Measurements from ENCODE around the gene NDUFAF8.

The NDUFAF8 gene

DNA sequence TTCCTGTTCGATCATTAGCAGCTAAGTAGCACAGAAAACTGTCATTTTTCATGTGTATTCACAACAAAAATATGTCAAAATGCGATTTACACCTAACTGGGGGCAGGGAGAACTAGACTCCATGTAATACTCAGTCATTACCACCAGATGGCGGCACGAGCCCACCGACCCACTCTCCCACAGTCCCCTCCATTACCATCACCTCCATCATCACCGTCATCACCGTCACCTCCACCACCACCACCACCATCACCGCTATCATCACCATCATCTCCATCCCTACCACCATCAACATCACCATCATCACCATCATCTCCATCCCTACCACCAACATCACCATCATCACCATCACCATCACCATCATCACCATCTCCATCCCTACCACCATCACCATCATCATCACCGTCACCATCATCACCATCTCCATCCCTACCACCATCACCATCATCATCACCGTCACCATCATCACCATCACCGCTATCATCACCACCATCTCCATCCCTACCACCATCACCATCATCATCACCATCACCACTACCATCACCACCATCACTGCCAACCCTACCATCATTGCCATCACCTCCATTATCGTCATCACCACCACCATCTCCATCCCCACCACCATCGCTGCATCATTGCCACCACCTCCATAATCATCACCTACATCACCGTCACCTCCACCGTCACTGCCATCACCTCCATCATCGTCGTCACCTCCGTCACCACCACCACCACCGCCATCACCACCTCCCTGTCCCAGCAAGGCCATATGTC lies 14.4 kb downstream of the NDUFAF8 start:
- peak; percentile 22 to 62 for DNase-seq

- DNase-seq: peak; percentile 90 to 95
Measured at GRCh38 chr17:81254955-81255717, 16.0 kb downstream of the NDUFAF8 start.

DNA sequence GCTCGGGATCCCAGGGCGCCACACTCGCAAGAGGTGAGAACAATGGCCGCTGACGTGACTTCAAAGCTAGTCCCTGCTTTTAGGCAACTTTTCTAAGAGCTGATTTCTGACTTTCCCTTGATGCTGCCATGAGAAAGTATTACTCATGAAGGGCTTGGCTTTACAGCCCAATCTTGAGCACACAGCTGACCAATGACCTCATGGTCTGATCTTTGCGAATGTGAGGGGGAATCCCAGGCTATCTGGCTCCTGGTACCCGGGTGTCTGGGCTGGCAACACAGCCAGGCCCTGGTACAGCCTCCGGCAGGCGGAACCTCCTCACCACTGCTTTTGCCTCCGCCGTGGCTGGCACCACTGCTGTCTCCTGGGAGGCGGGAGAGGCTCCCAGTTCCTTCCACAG lies 17.5 kb downstream of the NDUFAF8 start:
- DNase-seq: no peak

DNA sequence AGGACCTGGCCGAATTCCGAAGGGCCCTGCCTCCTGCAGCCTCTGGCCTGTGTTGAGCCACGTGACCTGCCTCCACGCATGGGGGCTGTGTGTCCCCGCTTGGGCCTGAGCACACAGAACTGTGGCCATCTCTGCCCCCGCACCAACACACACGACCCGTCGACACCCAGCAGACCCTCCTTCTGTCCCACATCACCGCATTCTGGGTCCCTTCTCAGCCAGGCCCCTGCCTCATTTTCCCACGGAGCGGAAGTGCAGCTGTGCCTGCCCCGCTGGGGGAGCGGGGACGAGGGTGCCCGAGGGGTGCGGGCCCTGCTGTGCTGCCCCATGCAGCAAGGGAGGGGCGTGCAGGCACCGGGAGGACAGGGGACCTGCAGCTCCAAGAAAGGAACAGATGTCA lies 18.4 kb downstream of the NDUFAF8 start:
- no peak for DNase-seq

DNA sequence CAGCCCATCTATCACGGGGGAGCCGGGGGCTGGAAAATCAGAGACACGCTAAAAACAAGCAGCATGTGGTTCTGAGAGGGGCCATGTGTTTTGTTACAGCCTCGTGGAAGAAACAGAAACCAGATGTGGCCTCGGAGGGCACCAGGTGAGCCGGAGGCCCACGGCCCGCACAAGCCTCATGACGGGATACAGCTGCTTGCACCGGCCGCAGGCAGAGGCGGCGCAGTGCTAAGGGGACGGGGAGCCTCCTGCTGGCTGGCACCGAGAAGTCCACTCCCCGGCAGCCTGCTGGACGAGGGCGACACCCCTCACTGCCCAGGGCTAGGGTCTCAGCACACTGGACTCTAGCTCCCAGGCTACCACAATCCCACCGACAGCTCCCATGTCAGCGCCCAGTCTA lies 19.2 kb downstream of the NDUFAF8 start:
- no peak for DNase-seq

- DNase-seq: no peak
Measured at GRCh38 chr17:81259058-81259605, 20.0 kb downstream of the NDUFAF8 start.

DNA sequence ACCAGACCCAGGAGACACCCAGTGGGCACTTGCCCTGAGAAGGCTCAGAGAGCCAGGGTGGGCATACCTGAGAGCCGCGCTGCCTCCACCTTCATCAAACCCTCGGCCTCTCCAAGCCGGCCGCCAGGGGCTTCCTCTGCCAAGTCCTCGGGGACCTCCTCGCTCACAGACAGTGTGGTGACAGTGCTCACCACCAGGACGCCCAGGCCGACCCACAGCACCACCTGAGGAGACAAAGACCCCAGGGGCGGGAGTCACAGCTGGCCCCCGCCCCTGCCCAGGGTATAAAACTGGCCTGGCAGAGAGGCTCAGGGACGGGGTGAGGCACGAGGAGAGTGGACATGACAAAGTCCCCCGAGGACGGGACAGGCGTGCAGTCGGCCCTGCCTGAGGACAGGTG lies 21.1 kb downstream of the NDUFAF8 start:
- DNase-seq: no peak

- DNase-seq: no peak
Measured at GRCh38 chr17:81260641-81261040, 21.5 kb downstream of the NDUFAF8 start.

GRCh38 chr17:81261096-81261495 lies 22.0 kb downstream of the NDUFAF8 start:
- no peak for DNase-seq

- no peak for DNase-seq
Measured at GRCh38 chr17:81261582-81262336, 22.6 kb downstream of the NDUFAF8 start.

DNA sequence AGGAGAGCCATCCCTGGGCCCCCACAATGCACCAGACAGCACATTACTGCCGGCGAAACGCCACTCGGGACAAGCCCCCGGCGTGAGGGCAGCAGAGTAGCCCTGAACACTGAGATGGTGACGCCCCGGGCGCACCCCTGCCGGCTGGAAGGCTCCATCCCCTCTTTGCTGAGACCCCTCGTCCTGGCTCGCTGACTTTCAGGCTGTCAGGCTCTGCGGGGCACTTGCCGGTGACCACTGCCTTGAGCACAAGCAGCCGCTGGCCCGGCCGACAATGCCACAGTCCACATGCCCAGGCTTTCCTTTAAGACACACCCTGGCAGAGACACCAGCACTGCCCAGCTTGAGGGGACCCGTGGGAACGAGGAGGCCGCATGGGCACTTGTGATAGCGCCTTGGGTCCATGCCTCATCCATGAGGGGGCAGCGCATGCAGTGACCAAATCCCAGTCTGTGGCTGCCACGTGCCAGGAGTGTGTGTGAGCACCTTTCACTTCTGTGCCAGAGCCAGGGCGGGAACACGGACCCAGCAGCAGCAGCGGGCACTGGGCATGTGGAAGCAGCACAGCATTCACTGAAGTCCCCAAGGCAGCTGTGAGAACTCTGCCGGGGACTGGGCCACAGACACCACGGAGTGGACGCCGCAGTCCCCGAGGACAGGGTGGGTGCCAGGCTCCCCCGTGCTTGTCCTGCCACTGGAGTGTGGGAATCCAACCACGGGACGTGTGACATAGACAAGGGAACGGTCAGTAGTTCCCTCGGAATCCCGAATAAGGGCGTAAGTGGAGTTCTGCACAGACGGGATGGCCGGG lies 24.5 kb downstream of the NDUFAF8 start:
- DNase-seq: no peak

DNA sequence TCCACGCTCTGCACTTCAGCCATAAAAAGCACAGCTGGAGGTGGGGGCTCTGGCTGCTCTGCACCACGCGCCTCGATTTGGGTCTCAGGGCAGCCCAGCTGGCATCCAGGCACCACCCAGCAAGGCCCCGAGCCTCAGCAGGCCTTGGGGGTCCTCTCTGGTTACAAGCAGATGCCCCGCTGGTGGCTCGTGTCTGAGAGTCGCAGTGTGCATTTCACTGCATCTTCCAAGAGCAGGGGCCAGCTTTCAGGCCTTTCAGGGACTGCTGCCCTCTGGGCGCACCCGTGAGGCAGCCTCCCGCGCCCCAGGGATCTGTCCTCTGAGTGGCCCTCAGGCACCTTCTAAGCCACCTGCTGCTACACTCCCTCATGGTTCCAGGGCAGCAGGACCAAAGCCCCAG lies 25.5 kb downstream of the NDUFAF8 start:
- no peak for DNase-seq

DNA sequence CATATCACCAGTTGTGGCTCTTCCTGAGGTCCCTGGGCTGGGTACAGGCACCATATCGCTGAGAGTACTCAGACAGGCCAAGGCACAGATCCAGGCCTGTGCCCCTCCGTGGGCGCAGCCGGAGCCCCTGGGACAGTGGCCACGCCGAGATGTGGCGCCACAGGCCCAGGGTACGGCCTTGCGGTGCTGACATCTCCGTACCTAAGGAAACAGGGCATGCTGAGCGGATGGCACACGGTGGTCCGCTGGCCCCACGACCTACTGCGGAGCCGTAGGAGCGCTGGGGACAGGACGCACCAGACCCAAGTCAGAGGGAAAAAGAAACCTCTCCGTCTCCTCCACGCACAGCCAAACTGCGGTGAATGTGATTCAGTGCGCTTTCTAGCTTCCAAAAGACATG lies 26.5 kb downstream of the NDUFAF8 start:
- no peak for DNase-seq

GRCh38 chr17:81267390-81268067 lies 28.4 kb downstream of the NDUFAF8 start:
- no peak for DNase-seq

DNA sequence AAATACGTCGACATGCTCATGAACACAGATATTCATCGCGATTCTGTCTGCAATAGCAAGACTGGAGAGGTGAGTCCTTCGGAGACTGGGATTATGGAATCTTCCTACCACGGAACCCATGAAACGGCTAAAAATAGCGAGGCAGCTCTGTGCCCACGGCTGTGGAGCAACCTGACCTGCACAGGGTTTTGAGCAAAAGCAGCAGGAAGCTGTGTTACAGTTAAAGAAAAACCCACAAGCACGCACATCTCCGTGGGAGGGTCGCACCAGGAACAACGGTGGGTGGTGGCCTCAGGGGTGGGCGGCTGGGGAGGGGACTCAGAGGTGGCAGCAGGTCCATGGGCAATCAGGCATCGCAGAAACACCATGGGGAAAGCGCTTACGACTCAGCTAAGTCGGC lies 31.2 kb downstream of the NDUFAF8 start:
- no peak for DNase-seq

DNA sequence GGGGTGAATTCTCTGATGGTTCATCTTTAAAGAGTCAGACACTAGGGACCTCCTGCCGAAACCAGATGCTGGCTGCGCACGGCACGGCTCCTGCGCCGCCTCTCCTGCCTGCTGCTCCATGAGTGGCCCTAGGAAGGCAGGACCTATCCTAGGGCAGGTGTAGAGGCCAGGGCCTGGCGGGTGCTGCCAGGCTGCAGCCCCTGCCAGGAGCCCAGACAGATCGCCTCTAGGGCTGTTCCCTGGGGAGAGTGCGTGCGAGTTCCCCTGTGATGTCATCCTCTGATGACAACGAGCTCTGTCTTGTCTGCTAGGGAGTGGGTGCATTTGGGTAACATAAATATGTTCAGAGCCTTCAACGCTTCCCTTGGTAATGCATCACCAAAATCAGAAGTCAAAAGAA lies 32.1 kb downstream of the NDUFAF8 start:
- peak in 1 of 2 experiments; percentile 21 for DNase-seq

DNA sequence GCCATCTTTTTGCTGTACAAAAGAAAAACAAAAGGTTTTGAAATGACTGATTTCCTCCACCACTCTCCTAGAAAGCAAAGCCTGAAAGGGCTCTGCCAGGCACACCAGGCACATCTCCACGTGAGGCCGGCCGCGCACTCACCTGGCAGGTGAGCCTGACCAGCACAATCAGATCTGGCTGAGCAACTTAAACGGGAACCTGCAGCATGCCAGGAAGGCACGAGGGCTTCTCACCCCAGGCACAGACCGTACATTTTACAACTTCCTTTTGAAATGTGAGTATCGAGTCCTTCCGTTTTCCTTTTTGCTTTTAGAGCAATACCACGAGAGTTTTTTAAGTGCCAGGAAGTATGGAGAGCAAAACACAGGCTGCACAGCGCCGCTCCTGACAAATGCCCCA lies 33.5 kb downstream of the NDUFAF8 start:
- DNase-seq: peak in 1 of 2 experiments; percentile 54

GRCh38 chr17:81273698-81274470 lies 34.8 kb downstream of the NDUFAF8 start:
- DNase-seq: no peak

DNA sequence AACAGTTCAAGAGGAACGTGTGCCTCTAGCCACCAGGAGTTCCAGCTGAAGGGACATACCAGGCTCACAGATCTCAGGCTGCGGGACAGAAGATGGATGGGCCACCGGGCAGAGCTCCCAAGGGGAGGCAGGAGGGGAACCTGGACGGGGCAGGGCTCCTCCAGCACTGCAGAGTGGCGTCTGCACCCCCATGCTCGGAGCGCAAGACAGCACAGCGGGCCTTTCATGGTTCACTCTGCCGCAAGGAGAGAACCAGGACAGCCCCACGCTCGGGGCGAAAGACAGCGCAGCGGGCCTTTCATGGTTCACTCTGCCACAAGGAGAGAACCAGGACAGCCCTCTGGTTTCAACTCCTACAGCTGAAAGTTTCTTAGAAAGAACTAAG lies 35.3 kb downstream of the NDUFAF8 start:
- DNase-seq: no peak

DNA sequence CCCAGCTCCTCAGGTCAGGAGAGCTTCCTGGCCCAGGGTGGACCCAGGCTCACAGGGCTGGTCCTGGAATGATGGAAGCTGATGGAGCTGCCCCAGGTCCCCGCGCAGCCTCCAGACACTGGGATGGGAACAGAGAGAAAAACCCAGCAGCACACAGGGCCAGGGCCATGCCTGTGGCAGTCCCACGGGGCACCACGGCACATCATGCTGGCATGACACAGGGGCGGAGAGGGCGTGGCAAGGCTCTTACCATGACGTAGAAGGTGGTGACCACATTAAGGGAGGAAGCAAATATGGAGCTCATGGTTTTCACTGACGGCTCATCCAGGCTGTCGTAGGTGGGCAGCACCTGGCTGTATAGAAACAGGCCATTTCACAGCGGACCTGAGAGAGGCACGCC lies 37.7 kb downstream of the NDUFAF8 start:
- DNase-seq: no peak

GRCh38 chr17:81277421-81277820 lies 38.3 kb downstream of the NDUFAF8 start:
- DNase-seq: peak; percentile 46 to 78

All from NCI-H2081 (cell line).